HG03064 (cell line): Measurements from ENCODE around the gene NFE2L2.
"Not testable (repeated sequence)": the region's sequence is repeated elsewhere in the genome, so short reads cannot be mapped to it uniquely, and the experiment has no call there.

Experiments
- ATAC-seq: cut with Tn5 transposase; IDR thresholded peaks from one replicate; pipeline ENCODE4 v1.9.1; 2021; ENCODE audit warnings: low read depth; ENCODE audit not compliant: unreplicated experiment

NFE2L2 gene

DNA sequence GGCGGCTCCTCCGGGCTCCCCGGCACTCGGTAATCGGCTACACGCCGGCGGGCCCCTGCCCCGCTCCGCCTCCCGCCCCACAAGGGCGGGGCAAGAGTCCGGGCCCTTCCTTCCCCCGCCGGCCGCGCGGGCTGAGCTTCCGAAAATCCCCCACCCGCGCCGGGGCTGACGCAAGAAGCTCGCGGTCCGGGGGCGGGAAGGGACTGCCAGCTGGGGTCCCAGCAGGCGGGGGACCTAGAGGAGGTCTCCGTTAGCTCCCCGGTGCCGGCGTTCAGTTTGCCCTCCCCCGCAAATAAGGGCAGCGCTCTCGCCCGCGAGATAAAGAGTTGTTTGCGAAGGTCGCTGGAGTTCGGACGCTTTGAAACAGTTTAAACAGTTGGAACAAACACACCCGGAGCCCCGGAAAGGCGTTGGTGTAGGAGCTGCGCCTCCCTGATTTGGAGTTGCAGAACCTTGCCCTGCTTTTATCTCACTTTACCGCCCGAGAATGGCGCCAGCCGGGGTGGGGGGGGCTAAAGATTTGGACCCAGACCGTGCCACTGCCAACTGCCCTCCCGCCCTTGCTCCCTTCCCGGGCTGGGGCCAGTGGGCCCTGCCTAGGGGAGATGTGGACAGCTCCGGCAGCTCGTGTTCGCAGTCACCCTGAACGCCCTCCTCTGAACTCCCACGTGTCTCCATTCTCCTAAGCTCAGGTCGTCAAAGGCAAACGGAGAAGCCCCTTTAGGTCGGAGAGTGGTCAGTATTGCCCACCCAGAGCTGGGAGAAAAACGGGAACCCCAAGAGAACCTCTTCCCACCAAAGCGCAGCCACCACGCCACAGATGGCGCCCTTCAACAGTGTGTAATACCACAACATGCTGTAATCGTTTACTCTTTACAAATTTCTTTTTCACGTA lies at the start of gene NFE2L2:
Gene NFE2L2, minus strand, starts transcription at position 35 of the 895 bp plus-strand sequence. CDS start 151 bp downstream, outside the sequence.
- ATAC-seq = peak; percentile 54

DNA sequence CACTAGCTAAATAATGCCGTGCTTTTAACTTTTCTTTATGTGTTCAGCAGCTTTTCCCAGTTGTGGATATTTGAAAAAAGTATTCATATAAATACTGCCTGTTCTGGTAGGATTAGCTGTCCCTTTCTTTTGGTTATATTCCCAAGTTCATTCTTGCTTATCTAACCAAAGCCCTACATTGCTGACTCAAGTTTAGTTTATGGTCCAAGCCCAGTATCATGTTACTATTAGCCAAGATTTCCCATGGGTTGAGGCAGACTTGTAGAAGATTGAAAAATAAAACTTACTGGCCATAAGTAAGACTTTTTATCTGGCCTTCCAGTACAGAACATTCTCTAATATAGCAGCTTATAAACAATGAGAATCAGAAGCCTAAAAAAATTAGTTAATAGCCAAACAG lies 49.7 kb upstream of the NFE2L2 start:
- no peak for ATAC-seq

DNA sequence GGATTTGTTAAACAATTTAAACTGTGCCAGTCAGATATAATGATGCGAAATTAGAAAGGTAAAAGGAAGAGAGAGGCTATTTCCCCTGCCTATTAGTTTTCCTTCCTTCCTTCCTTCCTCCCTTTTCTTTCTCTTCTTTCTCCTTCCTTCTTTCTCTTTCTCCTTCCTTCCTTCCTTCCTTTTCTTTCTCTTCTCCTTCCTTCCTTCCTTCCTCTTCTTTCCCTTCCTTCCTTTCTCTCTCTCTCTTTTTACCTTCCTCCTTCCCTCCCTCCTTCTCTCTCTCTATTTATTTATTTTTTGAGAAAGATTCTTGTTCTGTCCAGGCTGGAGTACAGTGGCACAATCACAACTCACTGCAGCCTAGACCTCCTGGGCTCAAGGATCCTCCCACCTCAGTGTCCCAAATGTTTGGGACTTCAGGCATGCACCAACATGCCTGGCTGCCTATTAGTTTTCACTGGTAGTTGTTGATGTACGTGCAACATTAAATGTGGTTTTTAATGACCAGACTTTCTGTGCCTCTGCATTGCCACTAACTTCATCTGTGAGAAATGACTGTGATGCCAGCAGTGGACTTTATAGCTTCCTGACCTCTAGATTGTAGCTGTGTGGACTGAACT lies 48.7 kb upstream of the NFE2L2 start:
- ATAC-seq = no peak

DNA sequence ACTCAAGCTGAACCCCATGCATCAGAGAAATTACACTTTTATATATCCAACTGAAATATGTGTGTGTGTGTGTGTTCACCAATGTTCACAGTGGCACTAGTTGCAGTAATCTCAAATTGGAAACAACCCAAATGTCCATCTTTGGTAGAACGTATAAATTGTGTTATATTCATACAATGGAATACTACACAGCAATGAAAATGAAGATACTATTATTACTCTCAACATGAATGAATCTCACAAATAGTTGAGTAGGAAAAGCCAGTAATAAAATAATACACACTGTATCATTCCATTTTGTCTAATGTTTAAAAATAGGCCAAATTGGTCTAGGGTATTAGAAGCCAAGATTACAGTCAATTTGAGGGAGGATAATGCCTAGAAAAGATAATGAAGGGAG lies 48.0 kb upstream of the NFE2L2 start:
- ATAC-seq = no peak

DNA sequence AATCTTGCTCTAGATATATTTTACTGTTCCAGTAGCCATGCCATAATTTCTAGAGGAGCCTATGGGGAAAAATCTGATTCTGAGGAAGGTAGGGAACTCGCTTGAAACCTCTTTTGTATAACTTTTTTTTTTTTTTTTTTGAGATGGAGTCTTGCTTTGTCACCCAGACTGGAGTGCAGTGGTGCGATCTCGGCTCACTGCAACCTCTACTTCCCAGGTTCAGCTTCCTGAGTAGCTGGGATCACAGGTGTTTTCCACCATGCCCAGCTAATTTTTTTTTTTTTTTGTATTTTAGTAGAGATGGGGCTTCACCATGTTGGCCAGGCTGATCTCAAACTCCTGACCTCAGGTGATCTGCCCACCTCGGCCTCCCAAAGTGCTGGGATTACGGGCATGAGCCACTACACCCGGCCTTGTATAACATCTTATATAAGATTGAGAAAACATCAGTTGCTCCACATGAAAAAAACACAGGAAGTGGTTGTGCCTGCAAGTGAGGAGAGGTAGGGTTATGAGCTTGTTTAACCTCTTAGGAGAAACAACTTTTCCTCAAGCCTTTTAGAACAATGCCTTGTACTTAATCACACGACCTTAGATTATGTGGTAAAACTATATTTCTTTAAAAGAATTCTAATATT lies 45.3 kb upstream of the NFE2L2 start:
- not testable (repeated sequence) for ATAC-seq

DNA sequence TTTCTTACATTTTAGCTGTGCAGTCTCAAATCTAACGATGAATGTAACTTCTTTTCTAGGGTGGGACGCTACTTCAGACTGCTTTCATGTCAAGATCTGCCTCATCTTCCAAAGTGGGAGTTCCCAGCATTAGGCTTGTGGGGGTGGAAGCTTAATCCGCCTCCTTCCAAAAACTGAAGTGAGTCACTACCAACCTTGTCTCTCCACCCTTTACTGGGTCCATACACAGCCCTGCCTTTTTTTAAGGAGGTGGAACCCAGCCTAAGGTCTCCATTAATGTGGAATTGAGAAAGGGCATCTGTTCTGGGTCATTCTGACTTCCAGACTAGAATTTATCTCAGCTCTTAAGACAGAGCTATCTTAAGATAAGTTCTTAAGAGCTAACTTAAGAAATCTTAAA lies 42.0 kb upstream of the NFE2L2 start:
- no peak for ATAC-seq

DNA sequence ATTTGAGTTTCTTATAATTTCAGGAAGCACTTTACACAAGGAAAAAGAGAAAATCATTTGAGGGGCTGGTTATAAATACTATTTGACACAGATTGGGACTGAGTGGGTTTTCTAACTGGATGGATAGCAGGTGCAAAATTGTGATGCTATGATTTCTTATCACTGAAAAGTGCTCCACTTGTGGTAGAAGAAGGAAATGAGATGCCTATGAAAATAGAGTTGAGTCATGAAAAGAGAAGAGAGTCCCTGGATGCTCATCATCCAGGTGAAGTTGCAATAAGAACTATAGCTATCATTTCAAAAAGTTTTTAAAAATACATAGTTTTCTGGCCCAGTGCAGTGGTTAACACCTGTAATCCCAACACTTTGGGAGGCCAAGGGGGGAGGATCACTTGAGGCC lies 39.4 kb upstream of the NFE2L2 start:
- ATAC-seq = no peak

DNA sequence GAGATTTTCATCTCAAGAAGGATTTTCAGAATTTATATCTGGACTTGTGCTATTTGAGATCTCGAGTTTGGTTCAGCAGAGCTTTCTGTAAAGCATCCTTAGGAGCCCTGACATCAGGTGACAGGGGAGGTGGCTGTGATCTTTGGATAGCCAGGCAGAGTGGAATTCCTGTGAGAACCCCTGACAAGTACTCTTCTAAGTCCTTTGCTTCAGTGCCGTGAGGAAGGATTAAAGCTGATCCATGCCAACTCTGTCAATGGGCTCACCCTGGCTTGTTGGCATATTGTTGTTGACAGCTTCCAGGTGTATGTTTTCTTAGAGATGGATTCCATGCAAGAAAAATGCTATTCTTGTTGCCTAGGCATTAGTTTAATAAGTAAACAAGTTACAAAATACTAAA lies 38.0 kb upstream of the NFE2L2 start:
- ATAC-seq = no peak

DNA sequence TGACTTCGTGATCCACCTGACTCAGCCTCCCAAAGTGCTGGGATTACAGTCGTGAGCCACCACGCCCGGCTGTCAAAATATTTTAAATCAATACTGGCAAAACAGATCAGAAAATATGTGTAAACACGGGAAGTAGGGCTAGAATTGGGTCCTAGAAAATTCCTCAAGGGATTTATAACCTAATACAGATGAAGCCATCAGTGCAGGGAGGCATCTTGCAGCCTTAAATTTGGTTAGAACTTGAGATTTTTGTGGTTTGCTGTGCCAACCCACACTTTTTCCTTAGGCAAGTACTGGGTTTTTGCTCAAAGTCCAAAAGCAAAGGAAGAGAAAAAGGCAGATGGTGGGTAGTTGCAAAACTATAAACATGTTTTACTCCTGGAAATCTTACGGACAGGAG lies 33.7 kb upstream of the NFE2L2 start:
- no peak for ATAC-seq

DNA sequence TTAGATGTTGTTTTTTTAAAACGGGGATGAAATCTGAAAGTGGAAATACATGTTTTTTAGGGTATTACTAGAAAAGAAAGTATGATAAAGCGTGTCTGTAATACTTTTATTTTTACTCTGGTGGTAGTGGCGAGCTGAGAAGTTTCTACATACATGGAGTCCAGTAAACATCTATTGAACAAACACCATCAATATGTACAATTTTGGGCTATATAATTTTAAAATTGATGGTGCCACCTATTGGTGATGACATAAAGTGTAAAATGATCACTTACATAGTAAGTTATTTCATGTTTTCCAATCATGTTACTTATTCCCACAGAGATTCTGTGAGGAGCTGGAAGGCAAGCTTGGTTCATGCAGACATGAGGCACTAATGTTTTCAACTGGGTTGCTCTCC lies 31.5 kb upstream of the NFE2L2 start:
- ATAC-seq = no peak

DNA sequence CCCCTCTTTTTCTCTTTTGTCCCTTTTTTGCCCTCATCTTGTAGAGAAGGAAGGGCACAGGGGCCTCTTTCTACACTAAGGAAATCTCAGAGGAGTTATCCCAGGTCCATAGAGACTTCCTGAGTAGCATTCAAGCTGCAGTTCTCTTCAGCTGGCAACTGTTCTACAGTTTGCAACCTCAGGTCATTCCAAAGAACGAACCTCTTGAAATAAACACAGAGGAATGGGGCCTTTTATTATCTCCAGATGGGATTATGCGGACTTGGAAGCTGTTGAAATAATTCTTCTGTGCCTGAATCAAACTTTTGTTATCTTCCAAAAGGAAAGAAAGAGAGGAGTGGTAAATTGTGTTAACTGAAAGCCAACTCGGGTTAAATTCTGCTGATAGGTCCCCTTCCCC lies 31.0 kb upstream of the NFE2L2 start:
- no peak for ATAC-seq

DNA sequence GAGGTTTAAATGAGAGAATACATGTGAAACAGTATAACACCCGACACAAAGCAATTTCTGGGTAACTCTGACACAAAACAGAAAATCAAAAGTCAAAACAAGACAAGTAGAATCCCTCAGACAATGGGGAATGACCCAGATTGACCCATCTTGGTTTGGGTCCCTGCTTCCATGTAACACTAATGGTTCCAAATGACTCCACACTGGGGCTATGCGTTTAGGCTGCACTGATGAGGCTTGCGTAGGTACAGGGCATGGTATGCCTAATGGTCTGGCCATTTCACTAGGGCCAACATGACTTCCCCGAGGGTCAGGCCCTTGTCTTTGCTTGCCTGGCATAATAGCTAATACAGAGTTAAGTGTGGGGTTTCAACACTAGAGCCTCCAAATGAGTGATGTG lies 27.2 kb upstream of the NFE2L2 start:
- ATAC-seq = no peak

DNA sequence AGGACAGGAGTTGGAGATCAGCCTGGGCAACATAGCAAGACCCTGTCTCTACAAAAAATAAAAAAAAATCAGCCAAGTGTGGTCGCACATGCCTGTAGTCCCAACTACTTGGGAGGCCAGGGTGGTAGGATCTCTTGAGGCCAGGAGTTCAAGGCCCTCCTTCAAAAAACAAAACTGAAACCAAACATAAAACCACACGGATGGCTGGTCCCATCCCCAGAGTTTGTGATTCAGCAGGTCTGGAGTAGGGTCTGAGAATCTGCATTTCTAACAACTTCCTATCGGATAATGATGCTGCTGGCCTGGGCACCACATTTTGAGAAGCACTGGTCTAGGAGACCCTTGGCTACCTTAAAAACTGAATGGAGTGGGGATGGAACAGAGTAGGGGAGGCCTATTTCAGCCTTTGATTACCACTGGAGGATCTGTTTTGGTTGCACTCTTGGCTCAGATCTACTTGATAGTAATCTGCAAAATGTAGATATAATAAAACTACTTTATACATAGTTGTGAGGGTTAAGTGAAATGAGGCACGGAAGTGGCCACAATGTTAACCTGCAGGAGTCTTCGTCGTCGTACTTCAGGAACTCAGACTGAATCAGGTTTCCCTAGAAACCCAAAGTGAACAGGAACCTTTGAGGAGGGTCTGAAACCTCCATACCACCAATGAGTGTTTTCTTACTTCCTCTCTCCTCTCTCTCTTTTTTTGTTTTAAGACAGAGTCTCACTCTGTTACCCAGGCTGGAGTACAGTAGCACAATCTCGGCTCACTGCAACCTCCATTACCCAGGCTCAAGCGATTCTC lies 25.5 kb upstream of the NFE2L2 start:
- peak; percentile 84 for ATAC-seq

DNA sequence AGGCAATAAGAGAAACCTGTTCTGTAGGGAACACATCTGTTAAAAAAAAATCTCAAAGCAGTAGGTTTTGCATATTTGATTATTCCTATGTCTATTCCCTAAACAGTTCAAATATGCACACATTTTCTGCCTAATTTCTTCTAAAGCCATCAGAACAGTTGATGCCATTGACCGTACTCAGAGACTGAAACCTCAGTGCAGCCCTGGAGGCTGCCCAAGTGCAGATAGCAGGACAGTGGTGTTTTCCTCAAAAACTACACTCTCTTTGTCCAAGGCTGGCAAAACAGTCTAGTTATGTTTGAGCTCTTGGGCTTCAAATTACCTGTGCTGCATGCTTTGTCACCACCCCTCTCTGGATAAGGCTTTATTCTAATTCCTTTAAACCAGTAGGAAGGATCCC lies 23.3 kb upstream of the NFE2L2 start:
- no peak for ATAC-seq

DNA sequence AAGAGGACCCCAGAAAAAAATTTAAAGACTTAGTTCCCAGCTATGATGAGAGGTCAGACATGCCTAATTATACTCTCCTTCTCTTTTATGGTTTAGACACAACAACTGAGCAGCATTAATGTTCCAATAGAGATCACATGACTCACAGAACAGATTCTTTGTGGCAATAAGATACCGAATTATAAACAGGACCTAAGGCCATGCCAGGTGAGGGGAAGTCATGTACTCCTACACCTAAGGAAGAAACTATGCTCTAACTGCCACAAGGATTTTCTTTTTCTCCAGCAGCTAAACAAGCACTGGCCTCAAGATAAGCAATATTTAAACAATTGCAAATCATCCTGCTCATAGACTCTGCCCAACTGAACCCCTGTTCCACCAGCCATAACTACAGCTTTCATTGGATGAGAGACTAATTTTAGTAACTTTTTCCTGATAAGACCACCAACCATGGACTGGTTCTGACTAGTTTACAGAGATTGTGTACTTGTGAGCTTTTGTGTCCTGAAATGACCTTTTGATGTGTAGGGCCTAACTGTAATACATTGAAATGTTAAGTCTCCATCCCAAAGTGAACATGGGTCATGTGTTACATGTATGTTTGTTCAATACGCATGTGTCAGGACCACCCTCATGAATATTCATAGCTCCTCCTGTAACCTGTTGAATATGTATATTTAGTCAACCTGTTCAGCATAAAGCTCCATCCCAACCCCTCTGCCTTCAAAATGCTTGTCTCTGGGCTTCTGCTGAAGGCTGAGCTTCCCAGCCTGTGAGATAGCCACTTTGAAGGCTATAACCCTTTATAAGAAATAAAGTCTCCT lies 21.6 kb upstream of the NFE2L2 start:
- ATAC-seq = no peak

DNA sequence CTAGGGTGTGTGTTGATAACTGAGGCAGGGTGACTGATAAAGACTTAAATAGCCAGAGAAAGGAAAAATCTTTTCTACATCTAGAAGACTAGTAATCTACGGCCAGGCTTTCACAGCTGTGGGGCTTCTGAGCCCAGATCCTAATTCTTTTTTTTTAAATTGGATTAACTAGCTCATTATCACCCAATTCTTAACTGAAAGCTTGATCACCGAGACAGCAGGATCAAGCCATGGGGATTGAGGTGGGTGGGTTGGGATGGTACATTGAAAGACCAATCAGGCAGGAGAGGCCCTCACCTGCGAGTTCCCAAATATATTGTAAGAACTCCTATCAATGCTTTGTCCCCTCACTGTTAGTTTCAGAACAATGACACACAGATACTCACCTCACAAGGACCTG lies 20.0 kb upstream of the NFE2L2 start:
- ATAC-seq = no peak

DNA sequence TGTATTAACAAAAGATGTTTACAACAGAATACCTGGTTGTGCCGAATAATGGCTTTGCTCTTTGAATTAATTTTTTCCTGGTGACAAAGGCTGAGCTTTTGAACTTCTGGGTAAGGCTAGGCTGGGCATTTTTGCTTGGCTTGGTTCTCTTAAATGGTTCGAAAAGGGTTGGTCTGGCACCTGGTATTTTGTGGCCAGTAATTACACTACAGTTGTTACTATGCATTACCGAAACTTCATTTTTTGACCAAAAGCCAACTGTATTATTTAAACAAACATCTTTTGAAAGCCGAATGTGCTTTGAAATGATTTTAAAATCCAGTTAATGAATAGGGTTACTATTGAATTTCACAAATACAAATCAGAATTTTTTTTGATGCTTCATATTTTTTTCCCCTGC lies 19.4 kb upstream of the NFE2L2 start:
- ATAC-seq = no peak

DNA sequence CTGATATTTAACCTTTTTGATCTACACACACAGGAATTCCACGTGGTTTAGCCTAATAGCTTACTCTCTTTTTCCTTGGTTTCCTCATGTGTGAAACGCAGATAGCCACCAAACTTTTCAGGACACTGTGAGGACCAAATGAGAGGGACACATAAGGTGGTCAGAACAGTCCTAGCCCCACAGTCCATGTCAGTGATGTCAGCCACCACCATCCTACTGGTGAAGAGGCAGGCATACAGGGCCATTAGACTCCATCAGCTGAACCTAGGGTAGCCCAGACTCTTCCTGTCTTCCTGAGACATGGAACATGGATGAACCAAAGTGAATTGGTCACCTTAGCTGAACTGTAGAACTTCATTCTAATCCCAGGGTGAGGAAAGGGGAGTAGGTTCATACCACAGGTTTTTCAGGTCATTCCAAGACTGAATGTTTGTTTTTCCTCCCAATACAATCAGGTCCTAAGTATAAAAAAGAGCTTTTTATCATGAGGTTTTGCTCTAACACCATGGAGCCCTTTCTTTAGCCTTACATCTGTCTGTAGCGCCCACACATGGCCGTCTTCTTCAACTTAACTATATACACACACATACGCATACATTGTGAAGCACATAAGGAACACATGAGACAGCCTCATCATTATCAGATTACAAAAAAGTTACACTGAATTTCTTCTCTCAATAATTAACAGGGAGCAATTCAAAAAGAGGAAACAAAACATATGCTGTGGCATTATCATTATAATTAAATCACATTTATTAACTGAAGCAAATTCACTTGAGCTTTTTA lies 18.5 kb upstream of the NFE2L2 start:
- no peak for ATAC-seq

DNA sequence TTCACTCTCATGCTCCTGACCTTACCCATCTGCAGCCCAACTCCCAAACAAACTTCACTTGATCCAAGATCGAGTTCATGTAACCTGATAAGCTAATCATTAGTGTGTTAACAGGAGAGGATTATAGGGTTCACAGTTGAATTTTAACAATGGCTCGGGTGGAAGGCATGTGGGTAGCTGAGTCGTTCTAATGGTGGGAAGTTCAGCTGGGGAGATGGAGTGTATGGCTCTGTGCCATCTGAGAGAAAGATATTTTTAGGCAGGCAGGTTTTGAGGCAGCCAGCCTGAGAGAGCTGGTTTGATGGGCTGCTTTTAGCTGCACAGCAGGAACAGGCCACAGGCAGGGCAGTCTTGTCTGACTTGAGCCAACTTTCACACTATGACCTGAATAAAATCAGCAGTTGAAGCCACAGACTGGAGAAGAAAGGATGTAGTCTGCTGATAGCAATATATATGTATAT lies 17.7 kb upstream of the NFE2L2 start:
- ATAC-seq = peak; percentile 45
